ENCODE measurements around the gene TBC1D5.
"Not testable (repeated sequence)": the region's sequence is repeated elsewhere in the genome, so short reads cannot be mapped to it uniquely, and the experiment has no call there.

The TBC1D5 gene

GRCh38 chr3:17707813-17708543, 34.5 kb downstream of the TBC1D5 start:
- DNase-seq = peak; percentile 5

DNA sequence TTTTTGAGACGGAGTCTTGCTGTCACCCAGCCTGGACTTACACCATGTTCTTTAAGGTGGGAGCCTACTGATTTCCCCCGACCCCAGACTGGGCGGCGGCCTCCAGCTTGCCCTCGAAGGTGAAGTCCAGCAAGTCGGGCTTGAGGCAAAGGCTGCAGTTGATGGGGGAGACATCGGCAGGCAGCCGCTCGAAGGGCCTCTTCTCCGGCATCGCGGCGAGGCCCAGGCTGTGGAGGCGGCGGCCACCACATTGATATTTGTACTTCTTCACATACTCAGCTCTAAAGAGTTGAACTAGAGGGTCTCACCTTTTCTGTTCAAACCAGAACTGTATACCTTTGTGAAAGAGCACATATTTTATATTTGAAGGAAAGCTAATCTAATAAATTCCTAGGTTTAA, 36.4 kb downstream of the TBC1D5 start:
- DNase-seq = not testable (repeated sequence)

- not testable (repeated sequence) for DNase-seq
Measured at GRCh38 chr3:17699815-17700214, 42.6 kb downstream of the TBC1D5 start.

DNA sequence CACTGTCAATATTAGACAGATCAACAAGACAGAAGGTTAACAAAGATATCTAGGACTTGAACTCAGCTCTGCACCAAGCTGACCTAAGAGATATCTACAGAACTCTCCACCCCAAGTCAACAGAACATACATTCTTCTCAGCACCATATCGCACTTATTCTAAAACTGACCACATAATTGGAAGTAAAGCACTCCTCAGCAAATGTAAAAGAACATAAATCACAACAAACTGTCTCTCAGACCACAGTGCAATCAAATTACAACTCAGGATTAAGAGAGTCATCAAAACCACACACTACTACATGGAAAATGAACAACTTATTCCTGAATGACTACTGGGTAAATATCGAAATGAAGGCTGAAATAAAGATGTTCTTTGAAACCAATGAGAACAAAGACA, 46.8 kb downstream of the TBC1D5 start:
- not testable (repeated sequence) for DNase-seq

DNA sequence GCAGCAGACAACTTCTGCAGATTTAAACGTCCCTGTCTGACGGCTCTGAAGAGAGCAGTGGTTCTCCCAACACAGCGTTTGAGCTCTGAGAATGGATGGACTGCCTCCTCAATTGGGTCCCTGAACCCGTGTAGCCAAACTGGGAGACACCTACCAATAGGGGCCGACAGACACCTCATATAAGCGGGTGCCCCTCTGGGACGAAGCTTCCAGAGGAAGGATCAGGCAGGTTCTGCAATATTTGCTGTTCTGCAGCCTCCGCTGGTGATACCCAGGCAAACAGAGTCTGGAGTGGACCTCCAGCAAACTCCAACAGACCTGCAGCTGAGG, 48.8 kb downstream of the TBC1D5 start:
- not testable (repeated sequence) for DNase-seq

GRCh38 chr3:17692846-17693669, 49.4 kb downstream of the TBC1D5 start:
- not testable (repeated sequence) for DNase-seq

GRCh38 chr3:17687566-17687965, 54.9 kb downstream of the TBC1D5 start:
- no peak for DNase-seq

- peak; percentile 31 for DNase-seq
Measured at GRCh38 chr3:17686613-17687012, 55.8 kb downstream of the TBC1D5 start.

GRCh38 chr3:17683542-17684207, 58.8 kb downstream of the TBC1D5 start:
- no peak for DNase-seq

- DNase-seq = no peak
Measured at GRCh38 chr3:17680530-17680929, 61.9 kb downstream of the TBC1D5 start.

DNA sequence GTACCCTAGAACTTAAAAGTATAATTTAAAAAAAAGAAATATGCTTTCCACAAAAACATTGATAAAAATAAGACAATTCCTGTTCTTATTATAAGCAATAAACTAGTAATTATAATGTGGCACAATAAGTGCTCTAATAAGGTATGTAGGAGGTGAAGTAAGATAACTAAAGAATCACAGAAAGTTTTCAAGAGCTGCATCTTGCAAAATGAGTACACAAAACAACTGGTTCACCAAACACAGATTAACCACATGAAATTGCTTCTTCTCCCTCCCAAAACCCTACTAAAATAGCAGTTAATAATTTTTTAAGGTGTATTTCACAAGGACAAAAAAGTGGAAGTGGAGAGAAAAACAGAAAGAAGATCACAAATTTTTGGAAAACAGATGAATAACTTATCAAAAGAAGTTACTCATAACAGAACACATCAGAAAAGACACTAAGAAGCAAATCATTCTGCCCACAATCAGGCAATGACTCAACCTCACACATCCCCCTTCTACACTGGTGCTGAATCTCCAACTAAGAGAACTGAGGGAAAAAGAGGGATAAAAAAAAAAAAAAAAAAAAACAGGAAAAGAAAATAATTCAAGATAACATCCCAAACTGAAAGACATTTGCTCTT, 64.2 kb downstream of the TBC1D5 start:
- peak; percentile 72 for DNase-seq

GRCh38 chr3:17674082-17674686, 68.2 kb downstream of the TBC1D5 start:
- DNase-seq = no peak

DNA sequence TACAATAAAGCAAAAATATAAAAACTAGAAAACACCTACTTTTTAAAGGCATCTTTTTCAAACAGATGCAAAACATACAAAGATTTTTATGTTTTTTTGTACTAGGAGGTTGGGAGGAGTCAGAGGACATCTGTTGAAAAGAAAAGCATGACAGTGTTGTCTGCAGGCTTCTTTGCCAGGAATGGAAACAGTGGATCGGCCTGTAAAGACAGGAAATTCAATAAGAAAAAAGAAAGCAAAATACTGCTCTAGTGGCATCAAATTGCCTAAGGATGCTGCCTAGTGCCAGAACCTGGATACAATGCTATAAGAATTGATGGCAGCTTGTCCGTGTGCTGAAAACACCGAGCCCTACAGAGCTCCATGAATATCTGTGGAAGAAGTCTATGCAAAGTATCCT, 69.9 kb downstream of the TBC1D5 start:
- no peak for DNase-seq

DNA sequence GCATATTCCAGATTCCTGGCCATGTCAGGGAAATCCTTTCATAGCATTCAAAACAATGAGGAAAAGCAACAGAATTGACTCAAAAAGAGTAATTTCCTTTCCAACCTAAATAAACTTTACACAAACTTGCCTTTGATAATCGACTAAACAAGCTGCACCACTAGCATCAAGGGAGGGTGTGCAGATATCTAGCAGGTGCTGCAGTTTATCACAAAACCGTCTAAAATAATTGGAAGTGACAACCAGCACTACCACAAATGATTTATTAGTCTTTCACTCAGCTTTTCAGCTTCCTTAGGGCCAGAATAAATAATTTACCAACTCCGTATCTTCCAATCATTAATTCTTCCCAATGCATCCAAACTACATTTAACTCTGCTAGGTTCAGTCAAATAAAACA, 71.7 kb downstream of the TBC1D5 start:
- DNase-seq = no peak

DNA sequence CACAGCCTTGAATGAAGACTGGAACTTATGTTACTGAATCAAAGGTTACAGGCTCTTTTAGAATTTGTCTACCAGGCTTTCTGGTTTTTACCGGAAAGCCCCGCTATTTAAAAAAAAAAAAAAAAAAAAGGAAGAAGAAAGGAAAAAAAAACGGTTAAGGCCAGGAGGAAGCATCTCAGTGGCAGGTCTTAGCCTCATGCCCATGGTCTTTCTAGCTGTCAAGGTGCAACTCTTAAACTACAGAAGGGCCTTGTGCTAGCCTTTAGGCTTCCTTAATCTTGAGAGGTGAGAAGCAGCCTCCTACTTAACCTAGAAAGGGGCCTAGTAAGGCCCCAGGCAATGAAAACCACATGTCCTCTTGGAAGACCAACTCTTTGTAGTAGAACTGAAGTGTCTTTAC, 77.5 kb downstream of the TBC1D5 start:
- no peak for DNase-seq

- DNase-seq = no peak
Measured at GRCh38 chr3:17656264-17656663, 86.2 kb downstream of the TBC1D5 start.

DNA sequence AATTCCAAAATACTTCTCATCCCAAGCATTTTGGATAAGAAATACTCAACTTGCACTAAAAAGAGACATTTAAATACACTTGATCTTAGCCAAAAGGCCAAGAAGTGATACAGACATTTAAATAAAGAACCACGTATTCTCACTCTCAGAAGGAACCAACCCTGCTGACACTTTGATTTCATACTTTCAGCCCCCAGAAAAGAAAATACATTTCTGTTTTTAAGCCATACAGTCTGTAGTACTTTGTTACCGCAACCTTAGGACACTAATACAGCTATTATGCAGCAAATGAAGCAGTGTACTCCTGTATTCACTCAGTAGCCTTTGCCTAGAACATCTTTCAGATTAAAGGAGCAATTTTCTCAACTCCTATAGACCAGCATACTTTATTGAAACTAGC, 86.7 kb downstream of the TBC1D5 start:
- DNase-seq = no peak

DNA sequence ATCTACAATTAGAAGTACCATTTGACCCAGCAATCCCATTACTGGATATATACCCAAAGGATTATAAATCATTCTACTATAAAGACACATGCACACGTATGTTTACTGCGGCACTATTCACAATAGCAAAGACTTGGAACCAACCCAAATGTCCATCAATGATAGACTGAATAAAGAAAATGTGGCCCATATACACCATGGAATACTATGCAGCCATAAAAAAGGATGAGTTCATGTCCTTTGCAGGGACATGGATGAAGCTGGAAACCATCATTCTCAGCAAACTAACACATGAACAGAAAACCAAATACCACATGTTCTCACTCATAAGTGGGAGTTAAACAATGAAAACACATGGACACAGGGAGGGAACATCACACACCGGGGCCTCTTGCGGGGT, 92.7 kb downstream of the TBC1D5 start:
- DNase-seq = not testable (repeated sequence)

DNA sequence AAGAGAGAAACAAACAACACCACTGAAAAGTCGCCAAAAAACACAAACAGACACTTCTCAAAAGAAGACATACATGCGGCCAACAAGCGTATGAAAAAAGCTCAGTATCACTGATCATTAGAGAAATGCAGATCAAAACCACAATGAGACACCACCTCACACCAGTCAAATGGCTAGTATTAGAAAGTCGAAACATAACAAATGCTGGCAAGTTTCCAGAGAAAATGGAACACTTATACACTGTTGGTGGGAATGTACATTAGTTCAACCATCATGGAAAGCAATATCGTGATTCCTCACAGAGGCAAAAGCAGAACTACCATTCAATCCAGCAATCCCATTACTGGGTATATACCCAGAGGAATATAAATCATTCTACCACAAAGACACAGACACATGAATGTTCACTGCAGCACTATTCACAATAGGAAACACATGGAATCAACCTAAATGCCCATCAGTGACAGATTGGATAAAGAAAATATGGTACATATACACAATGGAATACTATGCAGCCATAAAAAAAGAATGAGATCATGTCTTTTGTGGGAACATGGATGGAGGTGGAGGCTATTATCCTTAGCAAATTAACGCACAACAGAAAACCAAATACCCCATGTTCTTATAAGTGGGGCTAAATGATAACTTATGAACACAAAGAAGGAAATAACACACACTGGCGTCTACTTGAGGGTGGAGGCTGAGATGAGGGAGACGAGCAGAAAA, 93.6 kb downstream of the TBC1D5 start:
- DNase-seq = not testable (repeated sequence)

DNA sequence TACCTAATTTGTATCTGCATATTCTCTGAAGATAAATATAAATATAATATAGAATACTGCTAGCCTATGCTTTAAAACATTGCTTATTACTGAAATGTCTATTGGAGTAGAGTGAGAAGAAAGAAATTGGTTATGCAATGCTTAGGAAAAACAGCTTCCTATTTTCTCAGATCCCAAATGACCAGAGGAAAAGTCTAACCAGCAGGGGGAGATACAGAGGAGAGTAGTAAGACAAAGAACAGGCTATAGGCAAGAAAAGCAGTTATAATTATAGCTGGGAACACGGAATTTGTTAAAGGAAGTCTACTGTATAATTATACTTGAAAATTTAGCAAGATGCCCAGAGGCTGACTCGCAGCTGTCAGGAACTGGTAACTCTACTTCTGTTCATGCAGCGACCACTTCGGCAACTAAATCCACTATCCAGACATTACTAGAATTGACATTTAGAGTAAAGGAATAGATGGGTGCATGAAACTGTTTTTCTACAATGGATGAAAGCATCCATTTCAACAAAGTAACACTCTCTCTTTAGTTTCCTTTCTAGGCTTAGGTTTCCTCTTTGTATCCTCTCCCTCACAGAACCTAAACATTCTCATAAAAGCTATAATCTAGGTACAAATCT, 97.2 kb downstream of the TBC1D5 start:
- peak; percentile 64 for DNase-seq

DNA sequence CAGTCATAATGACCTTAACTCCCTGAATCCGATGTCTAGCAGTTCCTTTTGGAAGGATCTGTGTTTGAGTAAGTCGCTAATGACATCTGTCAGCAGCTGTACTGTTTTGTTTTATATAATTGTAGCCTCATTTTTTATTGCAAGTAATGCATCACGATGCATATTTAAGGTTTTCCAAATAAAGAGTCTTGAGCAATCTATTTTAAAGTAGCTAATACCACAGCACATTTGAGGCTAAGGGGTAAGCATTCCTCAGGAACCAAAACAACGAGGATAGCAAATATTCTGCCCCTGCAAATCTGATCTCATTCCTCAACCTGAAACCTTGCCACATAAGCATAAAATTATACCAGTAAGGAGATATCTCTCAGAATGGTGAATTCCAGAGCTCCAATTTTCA, 98.7 kb downstream of the TBC1D5 start:
- peak; percentile 44 for DNase-seq

Measured in fibroblast of skin of back (primary cell).